K562 (cell line): ENCODE measurements around the gene PLD1. TPM values are rescaled to one million over a fixed set of nuclear protein-coding genes. Genes with fewer than 3 reads are reported as not detected.

Experiments used
- ARID1B ChIP-seq: fragments of 450-650 bp; IDR thresholded peaks from 2 replicates; pipeline ENCODE4 v1.6.1; 2016; ENCODE audit warnings: antibody characterized with exemption, mild to moderate bottlenecking, inconsistent platforms
- CREM ChIP-seq: IDR thresholded peaks from 2 replicates; pipeline ENCODE4 v1.6.1; 2014; ENCODE audit warnings: antibody characterized with exemption, low read depth
- ELF4 ChIP-seq: fragments of 450-650 bp; formaldehyde crosslinking; IDR thresholded peaks from 2 replicates; pipeline ENCODE4 v1.4.0; 2022; ENCODE audit warnings: missing genetic modification characterization
- EP300 ChIP-seq: IDR thresholded peaks from 2 replicates; pipeline ENCODE4 v1.6.1; 2012; ENCODE audit warnings: low read length, improper control_type of control experiment
- FOSL1 ChIP-seq: fragments of 200-800 bp; sonication (Bioruptor generic); conservative IDR thresholded peaks from 2 replicates; pipeline ENCODE4 v1.6.1; 2016; ENCODE audit warnings: missing genetic modification characterization, missing compliant biosample characterization
- GATAD2A ChIP-seq: fragments of 450-650 bp; IDR thresholded peaks from 2 replicates; pipeline ENCODE4 v1.6.1; 2017
- GTF2B ChIP-seq: IDR thresholded peaks from 2 replicates; pipeline ENCODE4 v1.6.1; 2011; ENCODE audit not compliant: insufficient read length; ENCODE audit errors: extremely low read depth
- HDAC1 ChIP-seq, 2 experiments: fragments of 450-650 bp; IDR thresholded peaks; 2 replicates each; pipeline ENCODE4 v1.6.1; 2016 to 2017; ENCODE audit warnings: inconsistent platforms in 1 of 2, mild to moderate bottlenecking in 1 of 2, moderate library complexity in 1 of 2
- KDM1A ChIP-seq, 2 experiments: fragments of 450-650 bp; IDR thresholded peaks; 2 replicates each; pipeline ENCODE4 v1.6.1; 2016; ENCODE audit warnings: mild to moderate bottlenecking in 2 of 2
- NFE2 ChIP-seq: IDR thresholded peaks from 2 replicates; pipeline ENCODE4 v1.6.1; 2014; ENCODE audit warnings: antibody characterized with exemption, low read depth
- RBM15 ChIP-seq: fragments of 200-400 bp; formaldehyde crosslinking; IDR thresholded peaks from 2 replicates; pipeline ENCODE4 v1.6.1; 2018; ENCODE audit warnings: mild to moderate bottlenecking, low read length, moderate library complexity; ENCODE audit not compliant: insufficient read depth
- RCOR1 ChIP-seq, 2 experiments: IDR thresholded peaks; 2 replicates each; pipeline ENCODE4 v1.6.1; 2012; ENCODE audit warnings: low read depth in 2 of 2, low read length in 2 of 2, borderline replicate concordance in 1 of 2, improper control_type of control experiment in 1 of 2
- SMARCE1 ChIP-seq: fragments of 450-650 bp; IDR thresholded peaks from 2 replicates; pipeline ENCODE4 v1.7.1; 2016; ENCODE audit warnings: mild to moderate bottlenecking
- TCF3 ChIP-seq: sonication (generic); formaldehyde crosslinking; IDR thresholded peaks from 2 replicates; pipeline ENCODE4 v1.4.0; 2020; ENCODE audit warnings: mild to moderate bottlenecking, missing genetic modification reagents
- VEZF1 ChIP-seq: fragments of 200-800 bp; sonication (Bioruptor generic); IDR thresholded peaks from 2 replicates; pipeline ENCODE4 v1.6.1; 2017; ENCODE audit warnings: missing genetic modification characterization, missing compliant biosample characterization
- ZFPM2 ChIP-seq: fragments of 250-450 bp; sonication (Bioruptor Pico); IDR thresholded peaks from 2 replicates; pipeline ENCODE4 v1.5.1; 2022; ENCODE audit warnings: mild to moderate bottlenecking
- ZNF140 ChIP-seq: fragments of 250-450 bp; sonication (Bioruptor Pico); IDR thresholded peaks from 2 replicates; pipeline ENCODE4 v1.8.0; 2021; ENCODE audit warnings: moderate library complexity, mild to moderate bottlenecking, inconsistent platforms
- ZNF395 ChIP-seq: fragments of 200-800 bp; sonication (Bioruptor generic); IDR thresholded peaks from 2 replicates; pipeline ENCODE4 v1.6.1; 2017; ENCODE audit warnings: missing genetic modification characterization, missing compliant biosample characterization
- ZNF551 ChIP-seq: fragments of 250-450 bp; sonication (Bioruptor Pico); IDR thresholded peaks from 2 replicates; pipeline ENCODE4 v1.5.0; 2021; ENCODE audit warnings: mild to moderate bottlenecking, moderate library complexity
- polyA plus RNA-seq, 8 experiments: library from polyadenylated mRNA; depleted of rRNA in 4 of 8; stranded (reverse) in 5 of 8; unstranded in 3 of 8; fragments of >200 nt; fragmentation: Nextera tagmentation in 2 of 8; fragmentation: Illumina TruSeq in 1 of 8; extraction: Ambion mirVana in 2 of 8; extraction: Trizol in 1 of 8; gene quantifications; 2 replicates each; pipeline versions ENCODE4 v1.2.1 to v1.2.3, GENCODE V29; 2011 to 2014; ENCODE audit warnings: inconsistent platforms in 1 of 8, missing spikeins in 1 of 8
- total RNA-seq, 7 experiments: library from RNA; depleted of rRNA in 6 of 7; stranded (reverse); fragments of >200 nt in 6 of 7; fragmentation: Illumina TruSeq in 2 of 7; extraction: Trizol in 2 of 7; gene quantifications; 2 replicates each; pipeline versions ENCODE4 v1.2.1 to v1.2.3, GENCODE V29; 2011 to 2021; ENCODE audit warnings: low replicate concordance in 1 of 7
- TF ChIP-seq, protein P1 (sequence below), 2 experiments: IDR thresholded peaks in 1 of 2; conservative IDR thresholded peaks in 1 of 2; 2 replicates each; pipeline ENCODE4 v1.6.1; 2016; ENCODE audit warnings: low read depth in 2 of 2, mild to moderate bottlenecking in 1 of 2, missing compliant biosample characterization in 1 of 2, missing genetic modification characterization in 1 of 2, moderate library complexity in 1 of 2
- TF ChIP-seq, protein P2 (sequence below), 2 experiments: fragments of 450-650 bp in 1 of 2; sonication (generic) in 1 of 2; formaldehyde crosslinking in 1 of 2; IDR thresholded peaks in 1 of 2; conservative IDR thresholded peaks in 1 of 2; 2 replicates each; pipeline versions ENCODE4 v1.6.1 to v1.8.1; 2016 to 2023; ENCODE audit warnings: mild to moderate bottlenecking in 2 of 2, moderate library complexity in 2 of 2, inconsistent platforms in 1 of 2, missing genetic modification reagents in 1 of 2

PLD1 gene
- total and polyA plus RNA-seq, 9 of the 15 experiments (the other 6 are each of a cell fraction or from before 2014, with no cell fraction given): 8.4 to 26.1 (median 18.6) TPM

DNA sequence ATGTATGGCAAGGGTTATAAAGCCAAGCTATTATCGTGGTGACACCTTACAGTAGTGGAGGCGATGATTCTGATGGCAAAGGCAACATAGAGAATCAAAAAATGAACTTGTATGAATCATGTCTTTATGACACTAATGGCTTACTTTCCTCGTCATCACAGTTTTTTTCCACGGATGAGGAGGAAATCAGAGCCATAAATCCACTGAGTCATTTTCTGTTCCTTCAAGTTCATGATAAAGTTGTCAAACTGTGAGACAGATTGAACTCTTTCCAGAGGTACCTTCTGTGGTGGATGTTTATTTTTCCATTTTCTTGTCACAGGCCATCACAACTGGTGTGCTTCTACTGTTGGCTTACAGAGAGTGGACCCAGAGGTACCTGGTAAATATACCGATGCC is 41.4 kb upstream of the PLD1 start (continued):
- TF ChIP-seq ZNF395 (CRISPR knock-in tag) (no peak), NFE2 (peak; percentile 26; the same call in 1 of the 2 replicates), RCOR1 (IDR thresholded peaks at IDR 0.05; ENCODE audit: borderline replicate concordance in 1 of 2, low read depth in 2 of 2, low read length in 2 of 2) (peak in 1 of 2 experiments; percentile 73; a peak in 1 of 4 replicates), FOSL1 (tag) (peak; percentile 84), KDM1A (IDR thresholded peaks at IDR 0.05) (peak; percentile 78 to 79), ELF4 (CRISPR knock-in tag) (0 out of 2 replicates have a peak, but pooled peaks have one; percentile 28), EP300 (peak; percentile 30; the same call in 1 of the 2 replicates), ZNF551 (CRISPR knock-in tag) (no peak), GTF2B (no peak), HDAC1 (IDR thresholded peaks at IDR 0.05) (peak in 1 of 2 experiments; percentile 59; a peak in 1 of 4 replicates), ZFPM2 (CRISPR knock-in tag) (no peak), TCF3 (CRISPR knock-in tag) (peak; percentile 53; the same call in 1 of the 2 replicates), VEZF1 (CRISPR knock-in tag) (0 out of 2 replicates have a peak, but pooled peaks have one; percentile 23), CREM (peak; percentile 49; the same call in 1 of the 2 replicates), ZNF140 (CRISPR knock-in tag) (no peak), GATAD2A (no peak), ARID1B (peak; percentile 78), SMARCE1 (peak; percentile 85), RBM15 (no peak)
- TF ChIP-seq, protein P1, sequence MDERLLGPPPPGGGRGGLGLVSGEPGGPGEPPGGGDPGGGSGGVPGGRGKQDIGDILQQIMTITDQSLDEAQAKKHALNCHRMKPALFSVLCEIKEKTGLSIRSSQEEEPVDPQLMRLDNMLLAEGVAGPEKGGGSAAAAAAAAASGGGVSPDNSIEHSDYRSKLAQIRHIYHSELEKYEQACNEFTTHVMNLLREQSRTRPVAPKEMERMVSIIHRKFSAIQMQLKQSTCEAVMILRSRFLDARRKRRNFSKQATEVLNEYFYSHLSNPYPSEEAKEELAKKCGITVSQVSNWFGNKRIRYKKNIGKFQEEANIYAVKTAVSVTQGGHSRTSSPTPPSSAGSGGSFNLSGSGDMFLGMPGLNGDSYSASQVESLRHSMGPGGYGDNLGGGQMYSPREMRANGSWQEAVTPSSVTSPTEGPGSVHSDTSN (CRISPR knock-in tag; IDR thresholded peaks at IDR 0.05; ENCODE audit: low read depth): no peak
- TF ChIP-seq, protein P1 (tag; conservative IDR thresholded peaks at IDR 0.05; ENCODE audit: low read depth): peak; percentile 94
- TF ChIP-seq, protein P2, sequence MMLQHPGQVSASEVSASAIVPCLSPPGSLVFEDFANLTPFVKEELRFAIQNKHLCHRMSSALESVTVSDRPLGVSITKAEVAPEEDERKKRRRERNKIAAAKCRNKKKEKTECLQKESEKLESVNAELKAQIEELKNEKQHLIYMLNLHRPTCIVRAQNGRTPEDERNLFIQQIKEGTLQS (IDR thresholded peaks at IDR 0.05): peak; percentile 81
- TF ChIP-seq, protein P2 (CRISPR knock-in tag; conservative IDR thresholded peaks at IDR 0.05): no peak
